Fibroblast of lung (primary cell): ENCODE data around the gene UTS2. TPM values are rescaled to one million over a fixed set of nuclear protein-coding genes. Genes with fewer than 3 reads are reported as not detected.

ENCODE experiments used
- DNase-seq, 2 donors: peaks; one replicate each; pipeline versions ENCODE4 v3.0.0 to v3.0.0-alpha.2; 2010; ENCODE audit warnings: low read depth in 2 of 2
- H2AFZ ChIP-seq: 2 replicates; pipeline ENCODE4 v1.5.1; 2012; ENCODE audit warnings: low read length, control low read depth, inconsistent platforms
- H3K27ac ChIP-seq: 2 replicates; pipeline ENCODE4 v1.5.1; 2011; ENCODE audit warnings: low read length, control low read depth; ENCODE audit not compliant: insufficient read depth
- H3K27me3 ChIP-seq: 2 replicates; pipeline ENCODE4 v1.5.1; 2011; ENCODE audit warnings: mild to moderate bottlenecking, low read length; ENCODE audit not compliant: control insufficient read depth, insufficient read depth
- H3K36me3 ChIP-seq: 2 replicates; pipeline ENCODE4 v1.5.1; 2011; ENCODE audit warnings: low read length; ENCODE audit not compliant: control insufficient read depth, insufficient read depth
- H3K4me1 ChIP-seq: 2 replicates; pipeline ENCODE4 v1.5.1; 2011; ENCODE audit warnings: low read length; ENCODE audit not compliant: control insufficient read depth, insufficient read depth; ENCODE audit errors: extremely low read depth
- H3K4me2 ChIP-seq: 2 replicates; pipeline ENCODE4 v1.5.1; 2011; ENCODE audit warnings: low read length, control low read depth; ENCODE audit not compliant: insufficient read depth; ENCODE audit errors: extremely low read depth
- H3K4me3 ChIP-seq, 4 experiments: fragments of 200-600 bp in 1 of 4; sonication (generic) in 1 of 4; replicated peaks in 1 of 4; 2 replicates each; pipeline ENCODE4 v1.5.1; 2011 to 2016; ENCODE audit warnings: low read length in 4 of 4, low read depth in 3 of 4, mild to moderate bottlenecking in 3 of 4, control low read depth in 2 of 4, inconsistent platforms in 1 of 4, mixed read lengths in 1 of 4; ENCODE audit not compliant: insufficient read depth in 1 of 4; ENCODE audit errors: control extremely low read depth in 1 of 4
- H3K79me2 ChIP-seq: 2 replicates; pipeline ENCODE4 v1.5.1; 2012; ENCODE audit warnings: mild to moderate bottlenecking, low read length, inconsistent platforms; ENCODE audit not compliant: control insufficient read depth, insufficient read depth
- H3K9ac ChIP-seq: 2 replicates; pipeline ENCODE4 v1.5.1; 2011; ENCODE audit warnings: mild to moderate bottlenecking, low read length, control low read depth; ENCODE audit not compliant: insufficient read depth
- H3K9me3 ChIP-seq: 2 replicates; pipeline ENCODE4 v1.5.1; 2012; ENCODE audit warnings: low read depth, low read length; ENCODE audit not compliant: control insufficient read depth, insufficient read depth
- H4K20me1 ChIP-seq: 2 replicates; pipeline ENCODE4 v1.5.1; 2011; ENCODE audit warnings: low read length; ENCODE audit not compliant: control insufficient read depth, insufficient read depth; ENCODE audit errors: extremely low read depth
- CTCF ChIP-seq, 2 donors: IDR thresholded peaks in 1 of 2; conservative IDR thresholded peaks in 1 of 2; 1 replicate in 1 of 2; 2 replicates in 1 of 2; pipeline ENCODE4 v1.5.1; 2011 to 2012; ENCODE audit warnings: low read length in 2 of 2, control low read depth in 1 of 2, inconsistent platforms in 1 of 2, low read depth in 1 of 2, mild to moderate bottlenecking in 1 of 2
- EZH2 ChIP-seq: IDR thresholded peaks from 2 replicates; pipeline ENCODE4 v1.5.1; 2012; ENCODE audit warnings: low read length, control low read depth, mild to moderate bottlenecking; ENCODE audit errors: missing control alignments
- polyA plus RNA-seq, 2 donors: library from polyadenylated mRNA; depleted of rRNA in 1 of 2; stranded (reverse) in 1 of 2; unstranded in 1 of 2; fragments of >200 nt; gene quantifications; 2 replicates each; pipeline ENCODE4 v1.2.1, GENCODE V29; 2011 to 2012; ENCODE audit warnings: missing spikeins in 1 of 2
- total RNA-seq: library from RNA; depleted of rRNA; stranded (reverse); fragments of >200 nt; gene quantifications from 2 replicates; pipeline ENCODE4 v1.2.1, GENCODE V29; 2014

UTS2 gene
- total and polyA plus RNA-seq, 2 donors (not counting 1 experiment from before 2014, with no cell fraction given), result not detected

DNA sequence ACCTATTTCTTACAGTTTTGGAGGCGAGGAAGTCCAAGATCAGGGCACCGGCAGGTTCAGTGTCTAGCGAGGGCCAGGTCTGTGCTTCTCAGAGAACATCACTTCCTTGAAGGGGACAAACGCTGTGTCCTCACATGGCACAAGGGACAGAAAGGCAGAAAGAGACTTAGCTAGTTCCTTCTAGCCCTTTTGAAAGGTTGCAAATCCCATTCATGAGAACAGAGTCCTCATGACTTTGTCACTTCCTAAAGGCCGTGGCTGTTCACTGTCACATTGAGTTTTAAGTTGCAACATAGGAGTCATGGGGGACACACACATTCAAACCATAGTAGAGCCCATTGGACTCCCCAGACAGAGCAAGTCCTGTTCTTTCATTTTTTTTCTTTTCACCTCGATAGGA lies 41.4 kb downstream of the UTS2 start:
- no peaks in the 10 kb centered on the region for H3K9me3 ChIP-seq
- no peak overlapping the region for H2AFZ ChIP-seq
- no peak overlapping the region for H3K27ac ChIP-seq
- no peaks in the 10 kb centered on the region for H3K79me2 ChIP-seq
- H3K9ac ChIP-seq, result no peak overlapping the region
- H3K4me2 ChIP-seq, result no peak overlapping the region
- H3K4me3 ChIP-seq, result no peak overlapping the region
- H3K36me3 ChIP-seq, result peaks cover 4% of the 10 kb centered on the region
- H3K27me3 ChIP-seq, result no peaks in the 10 kb centered on the region
- DNase-seq, result no peak
- TF ChIP-seq CTCF (conservative IDR thresholded peaks at IDR 0.05 in 1 of 2, IDR thresholded peaks at IDR 0.05 in 1 of 2; ENCODE audit: low read depth in 1 of 2, low read length in 2 of 2), result no peak
- no peak for TF ChIP-seq EZH2
- no peaks in the 10 kb centered on the region for H4K20me1 ChIP-seq
- peaks cover 2% of the 10 kb centered on the region for H3K4me1 ChIP-seq

DNA sequence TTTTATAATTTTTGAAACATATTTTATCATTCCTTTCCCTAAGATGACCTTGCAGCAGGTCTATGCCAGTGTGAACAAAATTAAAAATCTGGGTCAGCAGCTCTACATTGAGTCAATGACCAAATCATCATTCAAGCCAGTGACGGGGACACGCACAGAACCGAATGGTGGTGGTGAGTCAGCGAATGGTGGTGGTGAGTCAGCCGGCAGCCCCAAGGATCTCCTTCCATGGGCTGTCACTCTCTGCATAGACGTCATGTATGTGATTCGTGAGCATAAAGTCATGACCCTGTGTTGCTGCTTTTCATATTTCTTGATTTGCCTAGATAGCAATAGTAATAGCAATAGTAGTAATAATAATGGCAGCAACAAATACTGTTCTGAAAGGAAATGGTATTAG lies 42.5 kb downstream of the UTS2 start:
- Histone ChIP-seq H3K27ac (peak overlapping the region; percentile 4), H3K9me3 (no peaks in the 10 kb centered on the region), H3K79me2 (no peaks in the 10 kb centered on the region), H3K27me3 (no peaks in the 10 kb centered on the region), H2AFZ (no peak overlapping the region), H3K4me1 (peaks cover 2% of the 10 kb centered on the region), H4K20me1 (no peaks in the 10 kb centered on the region), H3K4me3 (no peak overlapping the region), H3K36me3 (peaks cover 4% of the 10 kb centered on the region), H3K4me2 (no peak overlapping the region), H3K9ac (no peak overlapping the region)
- peak; percentile 91 to 97 for DNase-seq
- TF ChIP-seq EZH2, result no peak
- TF ChIP-seq CTCF (conservative IDR thresholded peaks at IDR 0.05 in 1 of 2, IDR thresholded peaks at IDR 0.05 in 1 of 2; ENCODE audit: low read depth in 1 of 2, low read length in 2 of 2), result no peak

DNA sequence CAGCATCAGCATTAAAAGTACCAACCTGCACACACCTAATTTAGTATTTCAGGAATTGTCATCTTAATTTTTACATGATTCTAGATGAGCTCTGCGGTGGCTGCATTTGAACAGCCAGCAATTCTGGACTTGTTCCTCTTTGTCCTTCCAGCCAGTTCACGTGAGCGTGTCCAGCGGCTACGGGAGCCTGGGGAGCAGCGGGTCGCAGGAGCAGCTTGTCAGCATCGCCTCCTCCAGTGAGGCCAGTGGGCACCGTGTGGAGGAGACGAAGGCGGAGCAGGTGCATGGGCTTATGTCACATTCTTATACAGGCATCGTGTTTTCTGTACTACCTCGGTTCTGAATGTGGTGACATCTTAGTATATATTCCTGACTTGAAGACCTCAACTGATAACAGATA lies 43.1 kb downstream of the UTS2 start:
- Histone ChIP-seq H2AFZ (no peak overlapping the region), H3K27me3 (no peaks in the 10 kb centered on the region), H4K20me1 (no peaks in the 10 kb centered on the region), H3K4me1 (peaks cover 2% of the 10 kb centered on the region), H3K4me3 (no peak overlapping the region), H3K9me3 (no peaks in the 10 kb centered on the region), H3K79me2 (no peaks in the 10 kb centered on the region), H3K9ac (no peak overlapping the region), H3K27ac (no peak overlapping the region), H3K36me3 (peaks cover 4% of the 10 kb centered on the region), H3K4me2 (no peak overlapping the region)
- no peak for DNase-seq
- TF ChIP-seq CTCF (conservative IDR thresholded peaks at IDR 0.05 in 1 of 2, IDR thresholded peaks at IDR 0.05 in 1 of 2; ENCODE audit: low read depth in 1 of 2, low read length in 2 of 2) (no peak), EZH2 (no peak)
